Measurements from ENCODE around the gene CNIH3.
"Not testable (repeated sequence)": the region's sequence is repeated elsewhere in the genome, so short reads cannot be mapped to it uniquely, and the experiment has no call there.

DNA sequence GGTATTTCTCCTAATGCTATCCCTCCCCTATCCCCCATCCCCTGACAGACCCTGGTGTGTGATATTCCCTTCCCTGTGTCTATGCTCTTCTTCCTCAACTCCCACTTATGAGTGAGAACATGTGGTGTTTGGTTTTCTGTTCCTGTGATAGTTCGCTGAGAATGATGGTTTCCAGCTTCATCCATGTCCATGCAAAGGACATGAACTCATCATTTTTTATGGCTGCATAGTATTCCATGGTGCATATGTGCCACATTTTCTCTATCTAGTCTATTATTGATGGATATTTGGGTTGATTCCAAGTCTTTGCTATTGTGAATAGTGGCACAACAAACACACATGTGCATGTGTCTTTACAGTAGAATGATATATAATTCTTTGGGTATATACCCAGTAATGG, 49.6 kb upstream of the CNIH3 start:
- TF ChIP-seq, protein P1, sequence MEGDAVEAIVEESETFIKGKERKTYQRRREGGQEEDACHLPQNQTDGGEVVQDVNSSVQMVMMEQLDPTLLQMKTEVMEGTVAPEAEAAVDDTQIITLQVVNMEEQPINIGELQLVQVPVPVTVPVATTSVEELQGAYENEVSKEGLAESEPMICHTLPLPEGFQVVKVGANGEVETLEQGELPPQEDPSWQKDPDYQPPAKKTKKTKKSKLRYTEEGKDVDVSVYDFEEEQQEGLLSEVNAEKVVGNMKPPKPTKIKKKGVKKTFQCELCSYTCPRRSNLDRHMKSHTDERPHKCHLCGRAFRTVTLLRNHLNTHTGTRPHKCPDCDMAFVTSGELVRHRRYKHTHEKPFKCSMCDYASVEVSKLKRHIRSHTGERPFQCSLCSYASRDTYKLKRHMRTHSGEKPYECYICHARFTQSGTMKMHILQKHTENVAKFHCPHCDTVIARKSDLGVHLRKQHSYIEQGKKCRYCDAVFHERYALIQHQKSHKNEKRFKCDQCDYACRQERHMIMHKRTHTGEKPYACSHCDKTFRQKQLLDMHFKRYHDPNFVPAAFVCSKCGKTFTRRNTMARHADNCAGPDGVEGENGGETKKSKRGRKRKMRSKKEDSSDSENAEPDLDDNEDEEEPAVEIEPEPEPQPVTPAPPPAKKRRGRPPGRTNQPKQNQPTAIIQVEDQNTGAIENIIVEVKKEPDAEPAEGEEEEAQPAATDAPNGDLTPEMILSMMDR (IDR thresholded peaks at IDR 0.05; ENCODE audit: extremely low read depth in 1 of 2, insufficient read depth in 1 of 2, low read depth in 1 of 2, low read length in 2 of 2): not testable (repeated sequence)
- TF ChIP-seq GATA2 (IDR thresholded peaks at IDR 0.05; ENCODE audit: insufficient read depth, insufficient read length, low read depth, low read length); POLR2A (IDR thresholded peaks at IDR 0.05; ENCODE audit: low read depth, low read length); FOS (IDR thresholded peaks at IDR 0.05; ENCODE audit: borderline replicate concordance, insufficient read depth, low read length); POLR2AphosphoS5 (IDR thresholded peaks at IDR 0.05; ENCODE audit: insufficient read depth, low read depth, low read length); JUN (IDR thresholded peaks at IDR 0.05; ENCODE audit: borderline replicate concordance, insufficient read depth, insufficient read length, low read depth); EZH2 (IDR thresholded peaks at IDR 0.05; ENCODE audit: borderline replicate concordance, low read depth, low read length, severe bottlenecking); MYC (IDR thresholded peaks at IDR 0.05; ENCODE audit: low read depth, low read length): not testable (repeated sequence)
- TF ChIP-seq, protein P2, sequence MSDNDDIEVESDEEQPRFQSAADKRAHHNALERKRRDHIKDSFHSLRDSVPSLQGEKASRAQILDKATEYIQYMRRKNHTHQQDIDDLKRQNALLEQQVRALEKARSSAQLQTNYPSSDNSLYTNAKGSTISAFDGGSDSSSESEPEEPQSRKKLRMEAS (IDR thresholded peaks at IDR 0.05; ENCODE audit: insufficient read depth, insufficient read length): not testable (repeated sequence)

All from endothelial cell of umbilical vein (primary cell).